HL-60 (cell line): ENCODE results near the gene TMEM184B.

Source experiments
- CTCF ChIP-seq: IDR thresholded peaks from one replicate; pipeline ENCODE4 v1.5.1; 2011; ENCODE audit warnings: low read length, control low read depth, inconsistent platforms; ENCODE audit not compliant: insufficient read depth
- GABPA ChIP-seq: IDR thresholded peaks from 2 replicates; pipeline ENCODE4 v1.6.1; 2012; ENCODE audit warnings: low read depth
- POLR2AphosphoS5 ChIP-seq: IDR thresholded peaks from 2 replicates; pipeline ENCODE4 v1.6.1; 2012; ENCODE audit warnings: low read depth
- SPI1 ChIP-seq: IDR thresholded peaks from 2 replicates; pipeline ENCODE4 v1.6.1; 2012; ENCODE audit warnings: low read depth, mild to moderate bottlenecking, borderline replicate concordance
- TF ChIP-seq, protein P1 (sequence below): IDR thresholded peaks from 2 replicates; pipeline ENCODE4 v1.6.1; 2012; ENCODE audit warnings: low read depth; ENCODE audit not compliant: insufficient replicate concordance

DNA sequence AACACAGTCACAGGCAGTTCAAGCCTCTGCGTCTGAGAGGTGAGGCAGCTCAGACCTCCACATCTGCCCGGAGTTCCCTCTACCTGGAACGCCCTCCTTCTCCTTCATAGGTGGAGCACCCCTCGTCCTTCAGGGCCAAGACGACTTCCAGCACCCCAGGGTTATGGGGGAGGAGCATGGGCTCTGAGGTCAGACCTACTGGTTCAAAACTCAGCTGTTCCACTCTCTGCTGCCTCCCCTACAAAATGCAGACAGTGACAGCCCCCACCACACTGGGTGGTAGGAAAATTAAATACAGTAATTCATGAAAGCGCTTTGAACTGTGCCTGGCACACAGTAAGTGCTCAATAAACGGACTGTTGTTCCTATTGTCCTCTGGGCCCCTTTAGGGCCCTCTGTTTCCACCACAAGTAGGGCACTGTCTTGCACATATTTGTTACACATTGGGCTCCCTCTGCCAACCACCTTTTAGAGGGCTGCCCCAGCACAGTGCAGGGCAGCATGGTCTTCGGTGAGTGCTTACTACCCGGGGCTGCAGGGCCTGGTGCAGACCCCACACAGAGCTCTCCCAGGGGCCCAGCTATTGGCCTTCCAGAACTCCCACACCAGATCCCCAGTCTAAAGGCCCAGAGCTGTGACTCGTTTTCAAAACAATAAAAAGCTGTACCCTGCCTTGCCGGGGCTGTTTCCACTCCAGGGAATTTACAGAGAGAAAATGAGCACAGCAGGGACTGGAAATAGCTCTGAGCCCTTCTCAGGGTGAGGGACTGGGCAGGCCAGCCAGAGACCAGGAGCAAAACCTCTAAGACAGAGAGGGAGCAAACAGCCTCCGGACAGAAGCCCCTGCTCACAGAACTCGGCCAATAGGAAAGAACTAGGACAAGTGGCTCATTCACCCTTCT, 2.5 kb downstream of the TMEM184B start:
- no peak for TF ChIP-seq CTCF
- TF ChIP-seq, protein P1, sequence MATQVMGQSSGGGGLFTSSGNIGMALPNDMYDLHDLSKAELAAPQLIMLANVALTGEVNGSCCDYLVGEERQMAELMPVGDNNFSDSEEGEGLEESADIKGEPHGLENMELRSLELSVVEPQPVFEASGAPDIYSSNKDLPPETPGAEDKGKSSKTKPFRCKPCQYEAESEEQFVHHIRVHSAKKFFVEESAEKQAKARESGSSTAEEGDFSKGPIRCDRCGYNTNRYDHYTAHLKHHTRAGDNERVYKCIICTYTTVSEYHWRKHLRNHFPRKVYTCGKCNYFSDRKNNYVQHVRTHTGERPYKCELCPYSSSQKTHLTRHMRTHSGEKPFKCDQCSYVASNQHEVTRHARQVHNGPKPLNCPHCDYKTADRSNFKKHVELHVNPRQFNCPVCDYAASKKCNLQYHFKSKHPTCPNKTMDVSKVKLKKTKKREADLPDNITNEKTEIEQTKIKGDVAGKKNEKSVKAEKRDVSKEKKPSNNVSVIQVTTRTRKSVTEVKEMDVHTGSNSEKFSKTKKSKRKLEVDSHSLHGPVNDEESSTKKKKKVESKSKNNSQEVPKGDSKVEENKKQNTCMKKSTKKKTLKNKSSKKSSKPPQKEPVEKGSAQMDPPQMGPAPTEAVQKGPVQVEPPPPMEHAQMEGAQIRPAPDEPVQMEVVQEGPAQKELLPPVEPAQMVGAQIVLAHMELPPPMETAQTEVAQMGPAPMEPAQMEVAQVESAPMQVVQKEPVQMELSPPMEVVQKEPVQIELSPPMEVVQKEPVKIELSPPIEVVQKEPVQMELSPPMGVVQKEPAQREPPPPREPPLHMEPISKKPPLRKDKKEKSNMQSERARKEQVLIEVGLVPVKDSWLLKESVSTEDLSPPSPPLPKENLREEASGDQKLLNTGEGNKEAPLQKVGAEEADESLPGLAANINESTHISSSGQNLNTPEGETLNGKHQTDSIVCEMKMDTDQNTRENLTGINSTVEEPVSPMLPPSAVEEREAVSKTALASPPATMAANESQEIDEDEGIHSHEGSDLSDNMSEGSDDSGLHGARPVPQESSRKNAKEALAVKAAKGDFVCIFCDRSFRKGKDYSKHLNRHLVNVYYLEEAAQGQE = no peak
- no peak for TF ChIP-seq POLR2AphosphoS5
- TF ChIP-seq SPI1 = no peak
- no peak for TF ChIP-seq GABPA
